Measurements from ENCODE around the gene PAK3. TPM values are rescaled to one million over a fixed set of nuclear protein-coding genes. Genes with fewer than 3 reads are reported as not detected.

The PAK3 gene
- total RNA-seq, 1 donor from 2014 or later, result 4.0 TPM

DNA sequence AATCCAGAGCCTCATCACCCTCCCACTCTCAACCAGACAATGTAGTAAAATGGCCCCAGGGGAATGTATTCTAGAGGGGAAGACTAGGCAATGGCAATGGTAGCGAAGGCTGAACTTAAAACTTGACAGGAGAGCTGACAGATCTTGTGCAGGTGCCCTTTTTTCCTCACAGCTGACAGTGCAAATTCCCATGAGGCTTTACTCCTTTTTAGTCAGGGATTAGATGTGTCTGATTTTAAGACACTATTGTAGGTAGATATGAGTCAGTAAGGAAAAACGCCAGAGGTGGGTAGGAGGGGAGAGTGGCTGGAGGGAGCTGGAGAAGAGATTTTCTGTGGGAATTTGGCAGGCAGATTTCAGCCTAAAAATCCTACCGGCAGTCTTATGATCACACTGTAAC is 163.6 kb downstream of the PAK3 start:
- no peak for DNase-seq (ENCODE audit: low spot score)
- Mint-ChIP-seq H3K4me3 (ENCODE audit: unreplicated experiment) (no peak overlapping the region), H3K27me3 (ENCODE audit: unreplicated experiment) (peaks cover 1% of the 10 kb centered on the region), H3K27ac (ENCODE audit: unreplicated experiment) (no peak overlapping the region), H3K4me1 (ENCODE audit: unreplicated experiment) (peaks cover 7% of the 10 kb centered on the region), H3K36me3 (ENCODE audit: low read depth, unreplicated experiment) (no peaks in the 10 kb centered on the region), H3K9me3 (ENCODE audit: unreplicated experiment) (no peaks in the 10 kb centered on the region)
- no peak for TF ChIP-seq CTCF (IDR thresholded peaks at IDR 0.05; ENCODE audit: unreplicated experiment)

- Mint-ChIP-seq H3K4me1 (ENCODE audit: unreplicated experiment) (peaks cover 7% of the 10 kb centered on the region), H3K27me3 (ENCODE audit: unreplicated experiment) (peaks cover 1% of the 10 kb centered on the region), H3K4me3 (ENCODE audit: unreplicated experiment) (no peak overlapping the region), H3K36me3 (ENCODE audit: low read depth, unreplicated experiment) (no peaks in the 10 kb centered on the region), H3K27ac (ENCODE audit: unreplicated experiment) (no peak overlapping the region), H3K9me3 (ENCODE audit: unreplicated experiment) (no peaks in the 10 kb centered on the region)
- TF ChIP-seq CTCF (IDR thresholded peaks at IDR 0.05; ENCODE audit: unreplicated experiment), result no peak
- DNase-seq (ENCODE audit: low spot score), result no peak
These were observed 164.5 kb downstream of the PAK3 start for GRCh38 chrX:111260451-111260850.

GRCh38 chrX:111262086-111262485 is 166.1 kb downstream of the PAK3 start:
- Mint-ChIP-seq H3K27me3 (ENCODE audit: unreplicated experiment) (peaks cover 1% of the 10 kb centered on the region), H3K36me3 (ENCODE audit: low read depth, unreplicated experiment) (no peaks in the 10 kb centered on the region), H3K27ac (ENCODE audit: unreplicated experiment) (no peak overlapping the region), H3K9me3 (ENCODE audit: unreplicated experiment) (no peaks in the 10 kb centered on the region), H3K4me3 (ENCODE audit: unreplicated experiment) (no peak overlapping the region), H3K4me1 (ENCODE audit: unreplicated experiment) (peaks cover 7% of the 10 kb centered on the region)
- TF ChIP-seq CTCF (IDR thresholded peaks at IDR 0.05; ENCODE audit: unreplicated experiment), result no peak
- no peak for DNase-seq (ENCODE audit: low spot score)

DNA sequence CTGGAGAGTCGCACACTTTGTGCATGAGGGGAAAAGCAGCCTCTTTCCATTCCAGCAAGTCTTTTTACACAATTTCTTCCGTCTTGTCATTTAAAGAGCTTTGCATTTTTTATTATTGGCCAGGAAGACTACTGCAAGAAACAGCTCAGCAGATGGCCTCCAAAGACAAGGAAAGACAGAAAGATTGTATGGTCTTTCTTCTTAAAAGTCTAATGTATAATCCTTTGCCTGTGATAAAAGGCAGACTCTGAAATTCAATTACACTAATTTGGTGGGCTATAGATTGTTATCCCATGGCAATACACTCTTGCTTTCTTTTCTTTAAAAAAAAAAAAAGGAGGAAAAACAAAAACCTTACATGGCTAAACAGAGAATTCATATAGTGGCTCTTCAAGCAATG is 168.4 kb downstream of the PAK3 start:
- H3K4me3 Mint-ChIP-seq (ENCODE audit: unreplicated experiment), result no peak overlapping the region

DNA sequence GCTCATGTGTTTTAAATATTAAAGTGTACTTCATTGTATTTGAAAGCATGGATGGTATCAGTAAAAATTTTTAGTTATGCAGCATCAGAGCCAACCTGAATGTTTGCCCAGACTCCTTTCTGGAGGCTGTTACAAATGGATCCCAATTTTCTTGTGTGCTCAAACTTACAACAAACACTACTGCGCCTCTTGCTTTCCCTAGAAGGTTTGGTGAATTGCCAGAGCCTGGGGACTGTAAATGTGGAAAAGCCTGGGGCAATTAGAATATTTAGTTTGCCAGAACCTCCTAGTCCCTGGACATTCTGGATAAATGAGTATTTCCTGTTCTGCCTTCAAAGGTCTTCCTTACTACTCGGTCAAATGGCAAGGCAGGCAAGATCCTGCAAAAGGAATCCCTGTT is 169.5 kb downstream of the PAK3 start:
- no peak for DNase-seq (ENCODE audit: low spot score)
- no peaks in the 10 kb centered on the region for H3K9me3 Mint-ChIP-seq (ENCODE audit: unreplicated experiment)

More for the DNA sequence above, 168.4 kb downstream of the PAK3 start:
- no peak for DNase-seq (ENCODE audit: low spot score)
- Mint-ChIP-seq H3K27ac (ENCODE audit: unreplicated experiment) (no peak overlapping the region), H3K27me3 (ENCODE audit: unreplicated experiment) (peaks cover 1% of the 10 kb centered on the region), H3K9me3 (ENCODE audit: unreplicated experiment) (no peaks in the 10 kb centered on the region), H3K36me3 (ENCODE audit: low read depth, unreplicated experiment) (no peaks in the 10 kb centered on the region), H3K4me1 (ENCODE audit: unreplicated experiment) (peaks cover 7% of the 10 kb centered on the region)
- TF ChIP-seq CTCF (IDR thresholded peaks at IDR 0.05; ENCODE audit: unreplicated experiment), result no peak

More for the DNA sequence above, 169.5 kb downstream of the PAK3 start:
- Mint-ChIP-seq H3K27ac (ENCODE audit: unreplicated experiment) (no peak overlapping the region), H3K4me1 (ENCODE audit: unreplicated experiment) (peaks cover 7% of the 10 kb centered on the region), H3K27me3 (ENCODE audit: unreplicated experiment) (no peaks in the 10 kb centered on the region), H3K36me3 (ENCODE audit: low read depth, unreplicated experiment) (no peaks in the 10 kb centered on the region), H3K4me3 (ENCODE audit: unreplicated experiment) (no peak overlapping the region)
- TF ChIP-seq CTCF (IDR thresholded peaks at IDR 0.05; ENCODE audit: unreplicated experiment), result no peak
